ENCODE results near the gene CDX4. TPM values are rescaled to one million over a fixed set of nuclear protein-coding genes. Genes with fewer than 3 reads are reported as not detected.
"Not testable (repeated sequence)": the region's sequence is repeated elsewhere in the genome, so short reads cannot be mapped to it uniquely, and the experiment has no call there.

The CDX4 gene
- total and polyA plus RNA-seq, 8 donors, result not detected

DNA sequence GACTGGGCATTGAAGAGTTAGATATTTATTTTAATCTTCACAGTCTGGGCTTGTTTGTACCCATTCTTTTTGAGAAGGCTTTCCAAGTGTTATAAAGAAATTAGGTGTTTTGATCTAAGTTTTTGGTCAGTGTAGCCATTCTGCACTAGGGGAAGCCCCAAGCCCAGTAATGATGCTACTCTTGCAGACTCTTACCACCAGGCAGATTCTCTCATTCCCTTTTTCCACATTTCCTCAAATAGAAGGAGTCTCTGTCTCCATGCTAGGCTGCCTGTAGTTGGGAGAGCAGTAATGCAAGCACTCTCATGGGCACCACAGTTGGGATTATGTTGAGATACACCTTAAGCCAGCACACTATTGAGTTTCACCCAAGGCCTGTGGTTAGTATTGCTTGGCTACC lies 21.5 kb downstream of the CDX4 start:
- H3K27me3 ChIP-seq, result peaks cover 0 to 2% of the 10 kb centered on the region in 2 donors
- TF ChIP-seq, protein P1, sequence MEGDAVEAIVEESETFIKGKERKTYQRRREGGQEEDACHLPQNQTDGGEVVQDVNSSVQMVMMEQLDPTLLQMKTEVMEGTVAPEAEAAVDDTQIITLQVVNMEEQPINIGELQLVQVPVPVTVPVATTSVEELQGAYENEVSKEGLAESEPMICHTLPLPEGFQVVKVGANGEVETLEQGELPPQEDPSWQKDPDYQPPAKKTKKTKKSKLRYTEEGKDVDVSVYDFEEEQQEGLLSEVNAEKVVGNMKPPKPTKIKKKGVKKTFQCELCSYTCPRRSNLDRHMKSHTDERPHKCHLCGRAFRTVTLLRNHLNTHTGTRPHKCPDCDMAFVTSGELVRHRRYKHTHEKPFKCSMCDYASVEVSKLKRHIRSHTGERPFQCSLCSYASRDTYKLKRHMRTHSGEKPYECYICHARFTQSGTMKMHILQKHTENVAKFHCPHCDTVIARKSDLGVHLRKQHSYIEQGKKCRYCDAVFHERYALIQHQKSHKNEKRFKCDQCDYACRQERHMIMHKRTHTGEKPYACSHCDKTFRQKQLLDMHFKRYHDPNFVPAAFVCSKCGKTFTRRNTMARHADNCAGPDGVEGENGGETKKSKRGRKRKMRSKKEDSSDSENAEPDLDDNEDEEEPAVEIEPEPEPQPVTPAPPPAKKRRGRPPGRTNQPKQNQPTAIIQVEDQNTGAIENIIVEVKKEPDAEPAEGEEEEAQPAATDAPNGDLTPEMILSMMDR (IDR thresholded peaks at IDR 0.05), result no peak
- H3K4me3 ChIP-seq, result no peak overlapping the region
- intact Hi-C loops (cut with DNase I), result no loop called here
- no peaks in the 10 kb centered on the region for H3K36me3 ChIP-seq
- DNase-seq (no peak), ATAC-seq (no peak)
- no peaks in the 10 kb centered on the region for H3K9me3 ChIP-seq
- no peaks in the 10 kb centered on the region for H3K4me1 ChIP-seq
- H3K27ac ChIP-seq, result no peak overlapping the region

DNA sequence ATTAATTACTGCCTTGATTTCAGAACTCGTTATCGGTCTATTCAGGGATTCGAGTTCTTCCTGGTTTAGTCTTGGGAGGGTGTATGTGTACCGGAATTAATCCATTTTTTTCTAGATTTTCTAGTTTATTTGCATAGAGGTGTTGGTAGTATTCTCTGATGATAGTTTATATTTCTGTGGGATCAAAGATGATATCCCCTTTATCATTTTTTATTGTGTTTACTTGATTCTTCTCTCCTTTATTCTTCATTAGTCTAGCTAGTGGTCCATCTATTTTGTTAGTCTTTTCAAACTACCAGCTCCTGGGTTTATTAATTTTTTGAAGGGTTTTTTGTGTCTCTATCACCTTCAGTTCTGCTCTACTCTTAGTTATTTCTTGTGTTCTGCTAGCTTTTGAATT lies 32.1 kb downstream of the CDX4 start:
- TF ChIP-seq, protein P1 (IDR thresholded peaks at IDR 0.05), result no peak
- no peaks in the 10 kb centered on the region for H3K4me1 ChIP-seq
- no peak overlapping the region for H3K4me3 ChIP-seq
- DNase-seq (no peak), ATAC-seq (no peak)
- no peak overlapping the region for H3K27ac ChIP-seq
- no peaks in the 10 kb centered on the region for H3K27me3 ChIP-seq
- intact Hi-C loops (cut with DNase I), result no loop called here
- H3K36me3 ChIP-seq, result no peaks in the 10 kb centered on the region
- H3K9me3 ChIP-seq, result no peaks in the 10 kb centered on the region

DNA sequence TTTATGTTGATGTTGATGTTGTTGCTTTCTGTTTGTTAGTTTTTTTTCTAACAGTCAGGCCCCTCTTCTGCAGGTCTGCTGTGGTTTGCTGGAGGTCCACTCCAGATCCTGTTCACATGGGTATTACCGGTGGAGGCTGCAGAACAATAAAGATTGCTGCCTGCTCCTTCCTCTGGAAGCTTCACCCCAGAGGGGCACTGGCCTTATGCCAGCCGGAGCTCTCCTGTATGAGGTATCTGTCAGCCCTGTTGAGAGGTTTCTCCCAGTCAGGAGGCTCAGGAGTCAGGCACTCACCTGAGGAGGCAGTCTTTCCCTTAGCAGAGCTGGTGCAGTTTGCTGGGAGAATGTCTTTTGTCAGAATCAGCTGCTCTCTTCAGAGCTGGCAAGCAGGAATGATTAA lies 34.7 kb downstream of the CDX4 start:
- H3K27ac ChIP-seq, result no peak overlapping the region
- no peaks in the 10 kb centered on the region for H3K27me3 ChIP-seq
- TF ChIP-seq, protein P1 (IDR thresholded peaks at IDR 0.05), result no peak
- intact Hi-C loops (cut with DNase I), result no loop called here
- ATAC-seq (no peak), DNase-seq (no peak)
- H3K4me1 ChIP-seq, result no peaks in the 10 kb centered on the region
- no peaks in the 10 kb centered on the region for H3K9me3 ChIP-seq
- no peaks in the 10 kb centered on the region for H3K36me3 ChIP-seq
- no peak overlapping the region for H3K4me3 ChIP-seq

DNA sequence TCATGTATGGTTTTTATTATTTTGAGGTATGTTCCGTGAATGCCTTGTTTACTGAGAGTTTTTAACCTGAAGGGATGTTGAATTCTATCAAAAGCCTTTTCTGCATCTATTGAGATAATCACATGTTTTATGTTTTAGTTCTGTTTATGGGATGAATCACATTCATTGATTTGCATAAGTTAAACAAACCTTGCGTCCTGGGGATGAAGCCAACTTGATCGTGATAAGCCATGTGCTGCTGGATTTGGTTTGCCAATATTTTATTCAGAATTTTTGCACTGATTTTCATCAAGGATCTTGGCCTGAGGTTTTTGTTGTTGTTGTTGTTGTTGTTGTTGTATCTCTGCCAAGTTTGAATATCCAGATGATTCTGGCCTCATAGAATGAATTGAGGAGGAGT lies 43.8 kb downstream of the CDX4 start:
- DNase-seq (no peak), ATAC-seq (no peak)
- no peaks in the 10 kb centered on the region for H3K27me3 ChIP-seq
- H3K36me3 ChIP-seq, result no peaks in the 10 kb centered on the region
- H3K4me1 ChIP-seq, result no peaks in the 10 kb centered on the region
- TF ChIP-seq, protein P1 (IDR thresholded peaks at IDR 0.05), result no peak
- H3K9me3 ChIP-seq, result no peaks in the 10 kb centered on the region
- no peak overlapping the region for H3K27ac ChIP-seq
- H3K4me3 ChIP-seq, result no peak overlapping the region
- intact Hi-C loops (cut with DNase I), result no loop called here

DNA sequence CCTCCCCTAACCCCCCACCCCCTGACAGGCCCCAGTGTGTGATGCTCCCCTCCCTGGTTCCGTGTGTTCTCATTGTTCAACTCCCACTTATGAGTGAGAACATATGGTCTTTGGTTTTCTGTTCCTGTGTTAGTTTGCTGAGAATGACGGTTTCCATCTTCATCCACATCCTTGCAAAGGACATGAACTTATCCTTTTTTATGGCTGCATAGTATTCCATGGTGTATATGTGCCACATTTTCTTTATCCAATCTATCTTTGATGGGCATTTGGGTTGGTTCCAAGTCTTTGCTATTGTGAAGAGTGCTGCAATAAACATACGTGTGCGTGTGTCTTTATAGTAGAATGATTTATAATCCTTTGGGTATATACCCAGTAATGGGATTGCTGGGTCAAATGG lies 45.3 kb downstream of the CDX4 start:
- ATAC-seq; H3K4me1 ChIP-seq; intact Hi-C loops (cut with DNase I); H3K27me3 ChIP-seq; H3K36me3 ChIP-seq; H3K27ac ChIP-seq; H3K4me3 ChIP-seq; DNase-seq; H3K9me3 ChIP-seq: not testable (repeated sequence)

Other genes starting within 250 kb of the CDX4 start
- gene NAP1L2, start 232.2 kb upstream of the CDX4 start, total RNA-seq, result 1 to 10 TPM; 2.5 to 2.6 TPM
- under 1 TPM; 0.25 to 0.82 (median 0.55) TPM for gene NAP1L2, start 232.2 kb upstream of the CDX4 start, polyA plus RNA-seq (ENCODE audit: insufficient read length in 6 of 6)
- 1 to 10 TPM; 7.2 to 9.0 TPM for gene CHIC1, start 116.1 kb downstream of the CDX4 start, total RNA-seq
- 10 to 100 TPM in 1 of 6 donors, 1 to 10 TPM in 5; 7.8 to 10.3 (median 8.8) TPM for gene CHIC1, start 116.1 kb downstream of the CDX4 start, polyA plus RNA-seq (ENCODE audit: insufficient read length in 6 of 6)